Astrocyte (in vitro differentiated cells and primary cell): ENCODE results near the gene SEC23B. TPM values are rescaled to one million over a fixed set of nuclear protein-coding genes. Genes with fewer than 3 reads are reported as not detected.
"Not testable (repeated sequence)": the region's sequence is repeated elsewhere in the genome, so short reads cannot be mapped to it uniquely, and the experiment has no call there.

ENCODE experiments used
- DNase-seq: peaks from one replicate; pipeline ENCODE4 v3.0.0-alpha.2; 2010; ENCODE audit warnings: low read depth
- FAIRE-seq: peaks from 2 replicates; lab custom pipeline; 2011; peaks lifted over from hg19 to GRCh38; lab: Jason Lieb, UNC
- H2AFZ ChIP-seq: 2 replicates; pipeline ENCODE4 v1.6.0; 2012; ENCODE audit warnings: low read depth, low read length, inconsistent platforms
- H3K27ac ChIP-seq: 2 replicates; pipeline ENCODE4 v1.5.1; 2011; ENCODE audit warnings: low read depth, low read length, inconsistent platforms
- H3K27me3 ChIP-seq: 2 replicates; pipeline ENCODE4 v1.6.0; 2011; ENCODE audit warnings: low read length, inconsistent platforms; ENCODE audit not compliant: insufficient read depth
- H3K36me3 ChIP-seq: 2 replicates; pipeline ENCODE4 v1.5.1; 2011; ENCODE audit warnings: low read length, inconsistent platforms; ENCODE audit not compliant: insufficient read depth
- H3K4me1 ChIP-seq: 2 replicates; pipeline ENCODE4 v1.5.1; 2011; ENCODE audit warnings: low read length, inconsistent platforms; ENCODE audit not compliant: insufficient read depth
- H3K4me2 ChIP-seq: 2 replicates; pipeline ENCODE4 v1.6.0; 2012; ENCODE audit warnings: low read length, inconsistent platforms
- H3K4me3 ChIP-seq: 2 replicates; pipeline ENCODE4 v1.5.1; 2011; ENCODE audit warnings: low read depth, mild to moderate bottlenecking, low read length, inconsistent platforms; ENCODE audit not compliant: insufficient read depth
- H3K79me2 ChIP-seq: 2 replicates; pipeline ENCODE4 v1.6.0; 2012; ENCODE audit warnings: mild to moderate bottlenecking, low read length, inconsistent platforms; ENCODE audit not compliant: insufficient read depth
- H3K9ac ChIP-seq: 2 replicates; pipeline ENCODE4 v1.6.0; 2012; ENCODE audit warnings: mild to moderate bottlenecking, low read length, inconsistent platforms
- H3K9me3 ChIP-seq: 2 replicates; pipeline ENCODE4 v1.5.1; 2012; ENCODE audit warnings: low read depth, mild to moderate bottlenecking, low read length, inconsistent platforms; ENCODE audit not compliant: insufficient read depth
- H4K20me1 ChIP-seq: 2 replicates; pipeline ENCODE4 v1.6.0; 2012; ENCODE audit warnings: low read length, inconsistent platforms; ENCODE audit not compliant: insufficient read depth
- H3K27ac Mint-ChIP-seq: one replicate; pipeline ENCODE4 v1.8.0; 2021; ENCODE audit warnings: mild to moderate bottlenecking, mixed read lengths; ENCODE audit not compliant: unreplicated experiment
- H3K27me3 Mint-ChIP-seq: one replicate; pipeline ENCODE4 v1.8.0; 2021; ENCODE audit warnings: low read depth, mixed read lengths; ENCODE audit not compliant: unreplicated experiment
- H3K36me3 Mint-ChIP-seq: one replicate; pipeline ENCODE4 v1.8.0; 2021; ENCODE audit warnings: low read depth, mixed read lengths; ENCODE audit not compliant: unreplicated experiment
- H3K4me1 Mint-ChIP-seq: one replicate; pipeline ENCODE4 v1.8.0; 2021; ENCODE audit warnings: low read depth, mixed read lengths; ENCODE audit not compliant: unreplicated experiment
- H3K4me3 Mint-ChIP-seq: one replicate; pipeline ENCODE4 v1.8.0; 2021; ENCODE audit warnings: mild to moderate bottlenecking, moderate library complexity, mixed read lengths; ENCODE audit not compliant: unreplicated experiment
- H3K9me3 Mint-ChIP-seq: one replicate; pipeline ENCODE4 v1.8.0; 2021; ENCODE audit warnings: mild to moderate bottlenecking, mixed read lengths; ENCODE audit not compliant: unreplicated experiment
- EZH2 ChIP-seq: IDR thresholded peaks from 2 replicates; pipeline ENCODE4 v1.6.1; 2012; ENCODE audit warnings: mild to moderate bottlenecking, low read length, inconsistent platforms; ENCODE audit not compliant: insufficient read depth
- total RNA-seq: library from RNA; stranded (reverse); gene quantifications from 2 replicates; pipeline ENCODE4 v1.2.1, GENCODE V29; 2021
- TF ChIP-seq, protein P1 (sequence below): IDR thresholded peaks from 2 replicates; pipeline ENCODE4 v1.5.1; 2011; ENCODE audit warnings: low read depth, mild to moderate bottlenecking, inconsistent platforms, low read length, moderate library complexity; ENCODE audit not compliant: insufficient read depth

Gene SEC23B
- total RNA-seq, 1 donor from 2014 or later, result 61.5 TPM

DNA sequence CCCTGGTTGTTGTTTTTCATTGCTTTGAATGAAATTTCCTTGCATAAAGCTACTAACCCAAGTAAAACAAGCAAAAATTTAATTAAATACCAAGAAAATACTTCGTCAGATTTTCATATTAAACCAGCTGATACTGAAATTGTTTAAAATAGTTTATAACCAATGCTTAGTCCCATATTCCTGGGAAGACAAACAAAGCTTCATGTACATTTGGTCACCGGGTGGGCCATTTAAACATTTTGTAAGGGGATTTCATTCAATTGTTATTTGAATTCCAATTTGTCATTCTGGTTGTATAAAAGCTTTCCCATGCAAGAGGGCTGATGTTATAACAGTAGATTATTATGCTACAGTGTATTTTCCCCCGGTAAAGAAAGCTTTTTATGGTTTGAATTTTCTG lies 10.1 kb upstream of the SEC23B start:
- peak overlapping the region; percentile 88 for H3K9ac ChIP-seq
- Mint-ChIP-seq H3K4me1 (no peaks in the 10 kb centered on the region), H3K9me3 (no peaks in the 10 kb centered on the region), H3K27ac (no peak overlapping the region), H3K27me3 (no peaks in the 10 kb centered on the region), H3K36me3 (peaks cover 2% of the 10 kb centered on the region), H3K4me3 (peak overlapping the region; percentile 95)
- H3K4me2 ChIP-seq, result peak overlapping the region; percentile 89
- peaks cover 6% of the 10 kb centered on the region for H3K4me1 ChIP-seq
- FAIRE-seq (no peak), DNase-seq (no peak)
- peaks cover 9% of the 10 kb centered on the region for H3K79me2 ChIP-seq
- H3K27me3 ChIP-seq, result peaks cover 2% of the 10 kb centered on the region
- H2AFZ ChIP-seq, result peak overlapping the region; percentile 6
- peaks cover 3% of the 10 kb centered on the region for H3K36me3 ChIP-seq
- no peak overlapping the region for H3K27ac ChIP-seq
- H3K9me3 ChIP-seq, result no peaks in the 10 kb centered on the region
- H3K4me3 ChIP-seq, result no peak overlapping the region
- H4K20me1 ChIP-seq, result no peaks in the 10 kb centered on the region
- TF ChIP-seq, protein P1, sequence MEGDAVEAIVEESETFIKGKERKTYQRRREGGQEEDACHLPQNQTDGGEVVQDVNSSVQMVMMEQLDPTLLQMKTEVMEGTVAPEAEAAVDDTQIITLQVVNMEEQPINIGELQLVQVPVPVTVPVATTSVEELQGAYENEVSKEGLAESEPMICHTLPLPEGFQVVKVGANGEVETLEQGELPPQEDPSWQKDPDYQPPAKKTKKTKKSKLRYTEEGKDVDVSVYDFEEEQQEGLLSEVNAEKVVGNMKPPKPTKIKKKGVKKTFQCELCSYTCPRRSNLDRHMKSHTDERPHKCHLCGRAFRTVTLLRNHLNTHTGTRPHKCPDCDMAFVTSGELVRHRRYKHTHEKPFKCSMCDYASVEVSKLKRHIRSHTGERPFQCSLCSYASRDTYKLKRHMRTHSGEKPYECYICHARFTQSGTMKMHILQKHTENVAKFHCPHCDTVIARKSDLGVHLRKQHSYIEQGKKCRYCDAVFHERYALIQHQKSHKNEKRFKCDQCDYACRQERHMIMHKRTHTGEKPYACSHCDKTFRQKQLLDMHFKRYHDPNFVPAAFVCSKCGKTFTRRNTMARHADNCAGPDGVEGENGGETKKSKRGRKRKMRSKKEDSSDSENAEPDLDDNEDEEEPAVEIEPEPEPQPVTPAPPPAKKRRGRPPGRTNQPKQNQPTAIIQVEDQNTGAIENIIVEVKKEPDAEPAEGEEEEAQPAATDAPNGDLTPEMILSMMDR, result no peak
- no peak for TF ChIP-seq EZH2

DNA sequence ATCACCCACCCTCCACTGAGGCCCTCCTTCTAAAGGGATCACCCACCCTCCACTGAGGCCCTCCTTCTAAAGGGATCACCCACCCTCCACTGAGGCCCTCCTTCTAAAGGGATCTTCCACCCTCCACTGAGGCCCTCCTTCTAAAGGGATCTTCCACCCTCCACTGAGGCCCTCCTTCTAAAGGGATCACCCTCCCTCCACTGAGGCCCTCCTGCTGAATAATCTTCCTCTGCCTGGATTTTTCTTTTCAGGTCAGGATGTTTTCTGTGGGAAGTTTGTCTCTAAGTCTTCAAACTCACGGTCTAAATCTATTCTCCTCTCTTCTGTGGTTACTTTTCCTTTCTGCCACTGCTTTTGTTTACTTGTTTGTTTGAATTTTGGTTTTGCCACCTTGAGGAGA lies 6.1 kb upstream of the SEC23B start:
- H3K9ac ChIP-seq, H3K4me1 ChIP-seq, H3K9me3 Mint-ChIP-seq, H3K9me3 ChIP-seq, H3K4me3 Mint-ChIP-seq, H3K27me3 ChIP-seq, DNase-seq, H3K4me1 Mint-ChIP-seq, H3K79me2 ChIP-seq, FAIRE-seq, H3K27ac Mint-ChIP-seq, H4K20me1 ChIP-seq, H3K36me3 ChIP-seq, H3K27ac ChIP-seq, H3K4me3 ChIP-seq, H3K36me3 Mint-ChIP-seq, H3K27me3 Mint-ChIP-seq, H2AFZ ChIP-seq, H3K4me2 ChIP-seq: not testable (repeated sequence)

DNA sequence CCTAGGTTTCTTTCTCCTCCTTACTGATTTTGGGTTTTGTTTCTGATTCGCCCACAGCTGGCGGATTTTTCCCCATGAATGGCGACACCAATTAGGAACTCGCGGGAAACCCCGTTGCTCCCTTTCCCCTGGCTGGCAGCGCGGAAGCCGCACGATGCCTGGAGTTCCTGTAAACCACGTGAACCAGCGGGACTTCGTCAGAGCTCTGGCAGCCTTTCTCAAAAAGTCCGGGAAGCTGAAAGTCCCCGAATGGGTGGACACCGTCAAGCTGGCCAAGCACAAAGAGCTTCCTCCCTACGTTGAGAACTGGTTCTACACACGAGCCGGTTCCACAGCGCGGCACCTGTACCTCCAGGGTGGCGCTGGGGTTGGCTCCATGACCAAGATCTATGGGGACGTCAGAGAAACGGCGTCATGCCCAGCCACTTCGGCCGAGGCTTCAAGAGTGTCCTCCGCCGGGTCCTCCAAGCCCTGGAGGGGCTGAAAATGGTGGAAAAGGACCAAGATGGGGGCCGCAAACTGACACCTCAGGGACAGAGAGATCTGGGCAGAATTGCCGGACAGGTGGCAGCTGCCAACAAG lies 3.2 kb upstream of the SEC23B start:
- no peak overlapping the region for H3K4me2 ChIP-seq
- H3K79me2 ChIP-seq, result peaks cover 18% of the 10 kb centered on the region
- H3K4me1 Mint-ChIP-seq, result peaks cover 7% of the 10 kb centered on the region
- TF ChIP-seq EZH2, result no peak
- TF ChIP-seq, protein P1, result no peak
- no peak overlapping the region for H3K9ac ChIP-seq
- H3K27me3 ChIP-seq, result peaks cover 6% of the 10 kb centered on the region
- peaks cover 2% of the 10 kb centered on the region for H3K36me3 Mint-ChIP-seq
- no peak for FAIRE-seq
- no peak overlapping the region for H3K27ac ChIP-seq
- no peak overlapping the region for H3K4me3 Mint-ChIP-seq
- H3K4me1 ChIP-seq, result peaks cover 8% of the 10 kb centered on the region
- H3K27me3 Mint-ChIP-seq, result no peaks in the 10 kb centered on the region
- no peak overlapping the region for H3K27ac Mint-ChIP-seq
- H3K4me3 ChIP-seq, result no peak overlapping the region
- H3K36me3 ChIP-seq, result peaks cover 3% of the 10 kb centered on the region
- H2AFZ ChIP-seq, result peak overlapping the region; percentile 5
- H3K9me3 Mint-ChIP-seq, result no peaks in the 10 kb centered on the region
- H4K20me1 ChIP-seq, result no peaks in the 10 kb centered on the region
- no peaks in the 10 kb centered on the region for H3K9me3 ChIP-seq
- no peak for DNase-seq
